ENCODE results near the gene IDH3B.
A peak's percentile ranks its signal among the peaks of the same experiment; 100 is the strongest.
"Not testable (repeated sequence)": the region's sequence is repeated elsewhere in the genome, so short reads cannot be mapped to it uniquely, and the experiment has no call there.

Gene IDH3B

DNA sequence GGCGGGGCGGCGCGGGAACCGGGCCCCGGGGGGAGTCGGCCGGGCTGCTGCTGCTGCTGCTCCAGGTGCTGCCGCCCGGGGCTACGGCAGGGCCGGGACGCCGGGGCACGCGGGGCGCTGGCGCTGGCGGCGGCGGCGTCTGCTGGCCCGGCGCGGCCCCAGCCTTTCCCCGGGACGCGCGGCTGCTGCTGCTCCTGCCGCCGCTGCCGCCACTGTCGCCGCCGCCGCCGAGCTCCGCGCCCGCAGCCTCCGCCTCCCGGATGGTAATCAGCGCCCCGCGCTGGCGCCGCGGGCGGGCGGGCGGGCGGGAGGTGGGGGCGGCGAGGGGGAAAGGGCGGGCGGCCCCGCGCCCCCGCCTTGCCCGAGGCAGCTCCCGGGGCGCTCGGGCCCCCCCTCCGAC is 28.9 kb upstream of the IDH3B start:
- no peak overlapping the region for H3K9ac ChIP-seq (ENCODE audit: low read length)
- H3K4me1 ChIP-seq (ENCODE audit: control insufficient read depth, low read depth, low read length) = peaks cover 9% of the 10 kb centered on the region
- H3K36me3 ChIP-seq (ENCODE audit: control insufficient read depth, low read depth, low read length) = no peaks in the 10 kb centered on the region
- H3K4me3 ChIP-seq (ENCODE audit: low read length) = no peak overlapping the region
- H3K27ac ChIP-seq (ENCODE audit: low read length) = no peak overlapping the region
- no peaks in the 10 kb centered on the region for H3K9me3 ChIP-seq (ENCODE audit: control insufficient read depth, low read depth, low read length)
- peaks cover 82% of the 10 kb centered on the region for H3K27me3 ChIP-seq (ENCODE audit: control insufficient read depth, insufficient read depth, low read length)

DNA sequence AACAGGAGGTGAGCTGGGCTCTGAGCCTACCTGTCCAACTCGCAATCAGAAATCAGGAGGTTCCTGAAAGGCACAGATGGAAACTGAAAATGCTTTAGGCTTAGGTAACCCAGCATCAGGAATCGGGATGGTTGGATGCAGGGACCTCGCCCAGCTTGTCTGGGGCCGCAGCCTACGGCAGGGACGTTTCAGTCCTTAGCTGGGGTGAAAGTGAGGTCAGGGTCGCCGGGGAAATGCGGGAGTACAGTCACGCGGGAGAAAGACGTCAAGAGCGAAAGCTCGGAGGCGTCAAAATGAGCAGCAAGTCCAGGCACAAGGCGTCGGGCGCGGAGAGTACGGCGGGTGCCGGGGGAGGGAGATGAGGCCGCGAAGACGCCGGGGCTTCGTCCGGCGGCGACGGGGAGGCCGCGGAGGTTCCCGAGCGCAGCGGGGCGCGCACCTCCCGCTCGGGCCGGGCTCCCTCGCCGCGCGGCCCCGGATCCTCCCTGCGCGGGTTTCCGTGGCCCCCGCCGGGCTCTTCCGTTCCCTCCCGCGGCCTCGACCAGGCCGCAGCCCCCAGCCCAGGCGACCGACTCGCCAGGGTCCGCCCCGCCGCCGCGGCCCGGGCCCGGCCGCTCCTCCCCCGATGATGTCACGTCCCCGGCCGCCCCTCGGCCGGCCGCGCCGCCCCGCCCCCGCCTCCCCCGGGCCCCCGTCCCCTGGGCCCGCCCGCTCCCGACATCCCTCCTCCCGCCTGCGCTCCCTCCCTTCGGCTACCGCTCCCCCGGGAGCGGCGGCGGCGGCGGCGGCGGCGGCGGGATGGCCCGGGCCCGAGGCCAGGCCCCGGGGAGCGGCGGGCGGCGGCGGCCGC is 28.2 kb upstream of the IDH3B start, which contains the start of gene EBF4:
Gene EBF4 (plus strand): TSS at position 745 of the 850 bp plus-strand sequence. CDS start 866 bp downstream, outside the sequence.
- Histone ChIP-seq H3K9ac (ENCODE audit: low read length) (no peak within 1 kb of the TSS), H3K27me3 (ENCODE audit: control insufficient read depth, insufficient read depth, low read length) (peaks cover 89% of the 10 kb centered on the region), H3K4me3 (ENCODE audit: low read length) (peak within 1 kb of the TSS; percentile 40), H3K36me3 (ENCODE audit: control insufficient read depth, low read depth, low read length) (no peaks in the 10 kb centered on the region), H3K27ac (ENCODE audit: low read length) (no peak within 1 kb of the TSS), H3K4me1 (ENCODE audit: control insufficient read depth, low read depth, low read length) (peaks cover 9% of the 10 kb centered on the region), H3K9me3 (ENCODE audit: control insufficient read depth, low read depth, low read length) (no peaks in the 10 kb centered on the region)

DNA sequence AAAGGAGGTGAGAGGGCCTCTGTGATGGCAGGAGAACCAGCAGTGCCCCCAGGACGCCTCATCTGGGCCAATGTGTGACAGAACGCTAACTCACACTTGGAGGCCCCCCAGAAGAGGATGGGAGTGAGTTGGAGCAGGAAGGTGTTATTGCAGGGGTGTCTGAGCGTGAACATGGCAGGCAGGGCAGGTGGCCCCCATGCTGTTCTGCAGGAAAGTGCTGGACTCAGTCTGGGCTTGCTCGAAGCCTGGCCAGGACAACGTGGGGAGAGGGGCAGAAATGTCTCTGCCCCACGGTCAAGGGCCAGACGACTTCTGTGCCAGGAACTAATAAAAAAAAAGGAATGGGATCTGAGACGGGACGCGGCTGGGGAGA is 27.6 kb upstream of the IDH3B start:
- H3K27ac ChIP-seq (ENCODE audit: low read length) = no peak overlapping the region
- H3K9me3 ChIP-seq (ENCODE audit: control insufficient read depth, low read depth, low read length) = no peaks in the 10 kb centered on the region
- H3K4me1 ChIP-seq (ENCODE audit: control insufficient read depth, low read depth, low read length) = peaks cover 9% of the 10 kb centered on the region
- peak overlapping the region; percentile 40 for H3K4me3 ChIP-seq (ENCODE audit: low read length)
- H3K36me3 ChIP-seq (ENCODE audit: control insufficient read depth, low read depth, low read length) = no peaks in the 10 kb centered on the region
- peaks cover 90% of the 10 kb centered on the region for H3K27me3 ChIP-seq (ENCODE audit: control insufficient read depth, insufficient read depth, low read length)
- H3K9ac ChIP-seq (ENCODE audit: low read length) = no peak overlapping the region

DNA sequence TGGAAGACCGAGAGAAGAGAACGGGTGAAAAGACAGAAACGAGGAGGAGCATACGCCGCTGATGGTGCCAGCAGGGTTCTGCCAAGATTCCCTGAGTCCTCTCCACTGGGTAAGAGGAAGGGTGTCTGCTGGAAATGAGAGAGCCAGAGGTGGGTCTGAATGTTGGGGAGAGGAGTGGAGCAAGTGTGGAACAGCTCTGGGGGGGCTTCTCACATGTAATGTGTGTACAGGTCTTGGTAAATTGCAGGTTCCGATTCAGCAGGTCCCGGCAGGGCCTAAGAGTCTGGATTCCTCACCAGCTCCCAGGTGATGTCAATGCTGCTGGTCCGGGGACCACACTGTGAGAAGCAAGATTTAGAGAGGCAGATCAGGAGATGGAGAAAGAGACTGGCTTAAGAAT is 27.1 kb upstream of the IDH3B start:
- H3K9ac ChIP-seq (ENCODE audit: low read length) = no peak overlapping the region
- no peak overlapping the region for H3K4me3 ChIP-seq (ENCODE audit: low read length)
- H3K9me3 ChIP-seq (ENCODE audit: control insufficient read depth, low read depth, low read length) = no peaks in the 10 kb centered on the region
- H3K4me1 ChIP-seq (ENCODE audit: control insufficient read depth, low read depth, low read length) = peaks cover 9% of the 10 kb centered on the region
- no peaks in the 10 kb centered on the region for H3K36me3 ChIP-seq (ENCODE audit: control insufficient read depth, low read depth, low read length)
- H3K27ac ChIP-seq (ENCODE audit: low read length) = no peak overlapping the region
- H3K27me3 ChIP-seq (ENCODE audit: control insufficient read depth, insufficient read depth, low read length) = peaks cover 89% of the 10 kb centered on the region

DNA sequence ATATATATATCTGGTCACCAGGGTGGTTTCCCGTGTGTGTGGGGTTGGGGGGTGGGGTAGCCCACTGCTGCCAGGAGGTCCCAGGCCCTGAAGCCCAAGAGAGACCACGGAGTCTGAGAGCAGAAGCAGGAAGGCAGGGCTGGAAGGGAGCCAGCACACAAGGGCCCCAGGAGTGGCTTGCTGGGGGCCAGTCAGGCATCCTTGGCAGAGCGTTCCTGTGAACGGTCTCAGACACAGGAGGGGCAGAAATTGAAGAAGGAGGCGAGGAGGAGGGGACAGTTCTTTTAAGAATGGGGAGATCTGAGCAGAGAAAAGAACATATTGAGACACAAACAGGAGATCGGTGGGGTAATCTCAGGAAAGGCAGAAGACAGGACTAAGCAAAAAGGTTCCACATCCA is 26.7 kb upstream of the IDH3B start:
- H3K9ac ChIP-seq (ENCODE audit: low read length) = no peak overlapping the region
- H3K4me3 ChIP-seq (ENCODE audit: low read length) = no peak overlapping the region
- peaks cover 9% of the 10 kb centered on the region for H3K4me1 ChIP-seq (ENCODE audit: control insufficient read depth, low read depth, low read length)
- H3K9me3 ChIP-seq (ENCODE audit: control insufficient read depth, low read depth, low read length) = no peaks in the 10 kb centered on the region
- peaks cover 89% of the 10 kb centered on the region for H3K27me3 ChIP-seq (ENCODE audit: control insufficient read depth, insufficient read depth, low read length)
- no peak overlapping the region for H3K27ac ChIP-seq (ENCODE audit: low read length)
- no peaks in the 10 kb centered on the region for H3K36me3 ChIP-seq (ENCODE audit: control insufficient read depth, low read depth, low read length)

DNA sequence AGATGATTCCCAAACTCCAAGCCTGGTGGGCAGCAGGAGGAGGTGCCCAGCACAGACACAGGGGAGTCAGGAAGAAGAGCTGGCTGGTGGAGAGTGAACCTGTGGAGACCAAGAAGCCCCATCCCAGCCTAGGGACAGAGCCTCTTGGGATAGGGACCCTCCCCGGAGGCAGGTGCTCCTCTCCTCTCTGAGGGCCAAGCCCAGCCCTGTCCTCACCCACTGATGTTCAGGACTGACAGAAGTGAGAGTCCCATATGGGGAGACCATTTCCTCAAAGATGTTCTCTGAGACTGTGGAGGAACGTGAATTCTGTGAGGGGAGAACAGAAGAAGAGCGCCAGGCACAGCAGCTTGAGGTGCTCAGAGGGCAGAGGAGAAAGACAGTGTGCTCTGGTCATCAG is 26.2 kb upstream of the IDH3B start:
- peaks cover 8% of the 10 kb centered on the region for H3K4me1 ChIP-seq (ENCODE audit: control insufficient read depth, low read depth, low read length)
- H3K36me3 ChIP-seq (ENCODE audit: control insufficient read depth, low read depth, low read length) = no peaks in the 10 kb centered on the region
- no peak overlapping the region for H3K27ac ChIP-seq (ENCODE audit: low read length)
- no peak overlapping the region for H3K4me3 ChIP-seq (ENCODE audit: low read length)
- no peak overlapping the region for H3K9ac ChIP-seq (ENCODE audit: low read length)
- no peaks in the 10 kb centered on the region for H3K9me3 ChIP-seq (ENCODE audit: control insufficient read depth, low read depth, low read length)
- peaks cover 89% of the 10 kb centered on the region for H3K27me3 ChIP-seq (ENCODE audit: control insufficient read depth, insufficient read depth, low read length)

DNA sequence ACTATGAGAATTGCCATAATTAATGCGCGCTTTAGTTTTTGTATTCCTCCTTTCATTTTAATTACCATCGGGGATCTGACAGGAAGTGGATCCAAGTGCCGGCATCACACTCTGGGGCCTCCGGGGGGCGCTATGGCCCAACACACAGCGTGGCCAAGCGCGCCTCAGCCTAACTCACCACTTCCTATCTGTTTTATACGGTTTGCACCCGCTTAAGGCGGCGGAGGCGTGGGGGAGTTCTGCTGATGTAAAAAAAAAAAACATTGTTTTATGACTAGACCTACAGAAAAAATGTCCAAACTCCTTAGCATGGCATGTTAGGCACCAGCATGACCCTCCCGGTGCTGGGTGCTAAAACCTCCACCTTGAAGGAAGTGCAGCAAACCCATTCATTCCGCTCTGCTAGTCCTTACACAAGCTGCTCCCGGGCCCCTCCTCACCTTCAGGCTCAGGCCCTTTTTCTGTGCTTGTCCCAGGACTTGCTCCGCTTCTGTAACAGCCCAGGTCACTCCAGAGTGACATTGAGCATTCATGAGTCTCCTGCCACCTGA is 24.1 kb upstream of the IDH3B start:
- no peak overlapping the region for H3K27ac ChIP-seq (ENCODE audit: low read length)
- no peaks in the 10 kb centered on the region for H3K4me1 ChIP-seq (ENCODE audit: control insufficient read depth, low read depth, low read length)
- H3K27me3 ChIP-seq (ENCODE audit: control insufficient read depth, insufficient read depth, low read length) = peaks cover 72% of the 10 kb centered on the region
- no peaks in the 10 kb centered on the region for H3K36me3 ChIP-seq (ENCODE audit: control insufficient read depth, low read depth, low read length)
- no peaks in the 10 kb centered on the region for H3K9me3 ChIP-seq (ENCODE audit: control insufficient read depth, low read depth, low read length)
- no peak overlapping the region for H3K9ac ChIP-seq (ENCODE audit: low read length)
- no peak overlapping the region for H3K4me3 ChIP-seq (ENCODE audit: low read length)

DNA sequence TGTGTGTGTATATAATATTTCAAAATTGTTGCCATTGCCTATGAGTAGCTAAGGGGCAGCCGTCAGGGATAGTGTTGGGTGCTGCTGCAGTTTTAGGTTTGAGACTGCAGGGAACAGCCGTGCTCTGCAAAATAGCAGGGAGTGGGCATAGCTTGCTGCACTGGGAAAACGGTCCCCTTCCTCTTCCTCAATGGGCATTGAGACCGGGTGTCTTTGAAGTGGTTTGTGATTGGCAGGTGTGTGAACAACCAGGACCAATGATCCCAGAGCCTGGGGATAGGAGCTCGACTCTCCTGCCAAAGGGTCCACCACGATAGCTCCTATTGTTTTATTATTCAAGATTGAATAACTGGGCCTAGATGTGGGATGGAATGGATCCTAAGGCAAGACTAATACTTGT is 23.5 kb upstream of the IDH3B start:
- H3K9ac ChIP-seq (ENCODE audit: low read length) = no peak overlapping the region

DNA sequence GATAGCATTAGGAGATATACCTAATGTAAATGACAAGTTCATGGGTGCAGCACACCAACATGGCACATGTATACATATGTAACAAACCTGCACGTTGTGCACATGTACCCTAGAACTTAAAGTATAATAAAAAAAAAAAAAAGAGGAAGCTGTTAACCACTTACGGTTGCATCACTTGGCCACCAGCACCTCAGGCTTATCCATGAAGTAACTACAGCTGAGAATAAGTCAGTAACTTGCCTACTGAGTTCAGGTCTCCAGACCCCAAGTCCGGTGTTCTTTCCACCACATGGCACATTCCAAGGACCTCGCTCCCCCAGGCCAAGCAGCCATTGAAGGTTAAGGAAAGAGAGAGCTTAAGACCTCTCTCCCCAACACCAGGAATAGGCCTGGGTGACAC is 20.8 kb upstream of the IDH3B start:
- H3K4me1 ChIP-seq (ENCODE audit: control insufficient read depth, low read depth, low read length); H3K4me3 ChIP-seq (ENCODE audit: low read length); H3K27ac ChIP-seq (ENCODE audit: low read length); H3K36me3 ChIP-seq (ENCODE audit: control insufficient read depth, low read depth, low read length); H3K9ac ChIP-seq (ENCODE audit: low read length); H3K9me3 ChIP-seq (ENCODE audit: control insufficient read depth, low read depth, low read length): not testable (repeated sequence)
- H3K27me3 ChIP-seq (ENCODE audit: control insufficient read depth, insufficient read depth, low read length) = peaks cover 54% of the 10 kb centered on the region

More for the DNA sequence above, 23.5 kb upstream of the IDH3B start:
- H3K4me3 ChIP-seq (ENCODE audit: low read length) = no peak overlapping the region
- no peaks in the 10 kb centered on the region for H3K9me3 ChIP-seq (ENCODE audit: control insufficient read depth, low read depth, low read length)
- H3K4me1 ChIP-seq (ENCODE audit: control insufficient read depth, low read depth, low read length) = no peaks in the 10 kb centered on the region
- H3K36me3 ChIP-seq (ENCODE audit: control insufficient read depth, low read depth, low read length) = no peaks in the 10 kb centered on the region
- peaks cover 72% of the 10 kb centered on the region for H3K27me3 ChIP-seq (ENCODE audit: control insufficient read depth, insufficient read depth, low read length)
- no peak overlapping the region for H3K27ac ChIP-seq (ENCODE audit: low read length)

DNA sequence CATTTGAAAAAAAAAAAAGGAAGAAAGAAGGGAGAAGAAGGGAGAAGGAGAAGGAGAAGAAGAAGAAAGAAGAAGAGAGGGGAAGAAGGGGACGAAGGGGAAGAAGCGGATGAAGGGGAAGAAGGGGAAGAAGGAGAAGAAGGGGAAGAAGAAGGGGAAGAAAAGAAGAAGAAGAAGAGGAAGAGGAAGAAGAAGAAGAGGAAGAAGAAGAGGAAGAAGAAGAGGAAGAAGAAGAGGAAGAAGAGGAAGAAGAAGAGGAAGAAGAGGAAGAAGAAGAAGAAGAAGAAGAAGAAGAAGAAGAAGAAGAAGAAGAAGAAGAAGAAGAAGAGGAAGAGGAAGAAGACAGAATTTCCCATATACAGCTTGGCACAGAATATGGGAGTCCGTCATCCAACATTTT is 18.0 kb upstream of the IDH3B start:
- not testable (repeated sequence) for H3K4me3 ChIP-seq (ENCODE audit: low read length); H3K9me3 ChIP-seq (ENCODE audit: control insufficient read depth, low read depth, low read length); H3K27ac ChIP-seq (ENCODE audit: low read length); H3K36me3 ChIP-seq (ENCODE audit: control insufficient read depth, low read depth, low read length); H3K4me1 ChIP-seq (ENCODE audit: control insufficient read depth, low read depth, low read length); H3K9ac ChIP-seq (ENCODE audit: low read length)
- peaks cover 31% of the 10 kb centered on the region for H3K27me3 ChIP-seq (ENCODE audit: control insufficient read depth, insufficient read depth, low read length)

DNA sequence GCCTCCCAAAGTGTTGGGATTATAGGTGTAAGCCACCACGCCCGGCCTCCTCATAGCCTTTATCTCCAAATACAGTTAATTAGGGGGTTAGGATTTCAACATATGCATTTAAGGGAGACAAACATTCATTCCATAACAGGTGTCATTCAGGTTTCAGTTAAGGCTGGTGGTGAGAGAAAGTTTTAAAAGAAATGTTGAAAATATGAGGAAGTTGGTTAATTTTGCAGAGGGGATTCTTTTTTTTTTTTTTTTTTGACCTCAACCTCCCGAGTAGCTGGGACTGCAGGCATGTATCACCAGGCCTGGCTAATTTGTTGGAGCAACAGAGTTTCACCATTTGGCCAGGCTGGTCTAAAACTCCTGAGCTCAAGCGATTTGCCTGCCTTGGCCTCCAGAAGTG is 16.0 kb upstream of the IDH3B start:
- H3K27me3 ChIP-seq (ENCODE audit: control insufficient read depth, insufficient read depth, low read length) = peaks cover 13% of the 10 kb centered on the region
- no peak overlapping the region for H3K4me3 ChIP-seq (ENCODE audit: low read length)
- no peaks in the 10 kb centered on the region for H3K36me3 ChIP-seq (ENCODE audit: control insufficient read depth, low read depth, low read length)
- H3K9me3 ChIP-seq (ENCODE audit: control insufficient read depth, low read depth, low read length) = no peaks in the 10 kb centered on the region
- no peak overlapping the region for H3K9ac ChIP-seq (ENCODE audit: low read length)
- no peaks in the 10 kb centered on the region for H3K4me1 ChIP-seq (ENCODE audit: control insufficient read depth, low read depth, low read length)
- no peak overlapping the region for H3K27ac ChIP-seq (ENCODE audit: low read length)

DNA sequence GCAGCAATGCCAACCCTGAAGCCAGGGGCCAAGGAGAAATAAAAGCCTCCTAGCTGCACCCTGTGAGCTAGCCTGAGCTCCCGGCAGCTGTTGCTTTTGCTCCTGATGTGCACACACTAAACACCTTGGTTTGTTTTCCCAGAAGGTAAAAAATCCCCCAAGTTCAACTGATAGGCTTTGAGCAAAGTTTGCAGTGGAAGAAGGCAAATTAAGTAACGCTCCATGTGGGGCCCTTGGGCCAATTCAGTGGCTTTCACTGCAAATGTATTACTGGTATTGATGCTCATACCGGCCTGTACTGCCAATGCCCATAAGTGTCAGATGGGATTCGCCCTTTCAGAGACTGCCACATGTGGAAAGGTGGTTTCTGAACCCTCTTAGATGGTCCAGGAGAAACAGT is 9.4 kb upstream of the IDH3B start:
- peaks cover 10% of the 10 kb centered on the region for H3K27me3 ChIP-seq (ENCODE audit: control insufficient read depth, insufficient read depth, low read length)
- H3K4me3 ChIP-seq (ENCODE audit: low read length) = no peak overlapping the region
- H3K9me3 ChIP-seq (ENCODE audit: control insufficient read depth, low read depth, low read length) = no peaks in the 10 kb centered on the region
- H3K36me3 ChIP-seq (ENCODE audit: control insufficient read depth, low read depth, low read length) = no peaks in the 10 kb centered on the region
- no peak overlapping the region for H3K9ac ChIP-seq (ENCODE audit: low read length)
- H3K4me1 ChIP-seq (ENCODE audit: control insufficient read depth, low read depth, low read length) = no peaks in the 10 kb centered on the region
- no peak overlapping the region for H3K27ac ChIP-seq (ENCODE audit: low read length)

Measured in iPS-18a (cell line).